ENCODE measurements around the gene FRMD4A.
"Not testable (repeated sequence)": the region's sequence is repeated elsewhere in the genome, so short reads cannot be mapped to it uniquely, and the experiment has no call there.

Gene FRMD4A

DNA sequence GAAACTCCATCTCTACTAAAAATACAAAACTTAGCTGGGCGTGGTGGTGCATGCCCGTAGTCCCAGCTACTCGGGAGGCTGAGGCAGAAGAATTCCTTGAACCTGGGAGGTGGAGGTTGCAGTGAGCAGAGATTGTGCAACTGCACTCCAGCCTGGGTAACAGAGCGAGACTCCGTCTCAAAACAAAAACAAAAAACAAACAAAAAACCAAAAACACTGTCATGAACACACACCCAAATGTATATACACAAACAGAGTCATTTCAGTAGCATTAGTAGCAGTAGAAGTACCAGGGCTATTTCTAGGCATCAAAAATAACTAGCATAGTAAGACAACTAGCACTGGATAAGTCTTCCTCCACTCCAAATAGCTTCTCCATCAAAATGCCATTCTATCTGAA, 263.1 kb downstream of the FRMD4A start:
- not testable (repeated sequence) for H3K27me3 ChIP-seq (ENCODE audit: low read depth, low read length); H3K27ac ChIP-seq (ENCODE audit: low read length); H3K4me1 ChIP-seq (ENCODE audit: control insufficient read depth in 1 of 2, insufficient read depth in 2 of 2, low read length in 2 of 2); H3K9me3 ChIP-seq (ENCODE audit: control insufficient read depth in 1 of 2, low read length in 2 of 2); H3K36me3 ChIP-seq (ENCODE audit: control insufficient read depth in 1 of 2, insufficient read depth in 2 of 2, low read length in 2 of 2); H3K4me3 ChIP-seq (ENCODE audit: low read depth in 1 of 2, low read length in 2 of 2)

DNA sequence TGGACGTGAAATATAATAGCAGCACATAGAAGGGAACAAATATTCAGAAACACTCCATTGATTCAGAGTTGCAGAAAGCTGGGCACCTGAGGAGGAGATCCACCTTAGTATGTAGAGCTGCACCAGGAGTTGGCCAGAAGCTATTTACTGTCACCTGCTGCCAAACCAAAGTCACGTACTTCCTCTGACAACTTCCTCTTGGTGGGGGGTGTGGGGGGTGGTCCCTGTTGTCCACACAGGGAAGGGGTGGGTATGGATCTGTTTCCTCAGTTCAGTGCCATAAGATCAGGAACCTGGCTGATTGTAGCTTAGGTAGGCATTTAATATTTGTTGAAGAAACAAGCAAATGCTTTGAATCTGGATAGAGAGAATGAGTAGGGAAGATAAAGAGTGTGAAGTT, 264.6 kb downstream of the FRMD4A start:
- no peaks in the 10 kb centered on the region for H3K4me1 ChIP-seq (ENCODE audit: control insufficient read depth in 1 of 2, insufficient read depth in 2 of 2, low read length in 2 of 2)
- H3K4me3 ChIP-seq (ENCODE audit: low read depth in 1 of 2, low read length in 2 of 2): no peak overlapping the region
- no peaks in the 10 kb centered on the region for H3K9me3 ChIP-seq (ENCODE audit: control insufficient read depth in 1 of 2, low read length in 2 of 2)
- H3K27me3 ChIP-seq (ENCODE audit: low read depth, low read length): no peaks in the 10 kb centered on the region
- no peak overlapping the region for H3K27ac ChIP-seq (ENCODE audit: low read length)
- H3K36me3 ChIP-seq (ENCODE audit: control insufficient read depth in 1 of 2, insufficient read depth in 2 of 2, low read length in 2 of 2): no peaks in the 10 kb centered on the region

DNA sequence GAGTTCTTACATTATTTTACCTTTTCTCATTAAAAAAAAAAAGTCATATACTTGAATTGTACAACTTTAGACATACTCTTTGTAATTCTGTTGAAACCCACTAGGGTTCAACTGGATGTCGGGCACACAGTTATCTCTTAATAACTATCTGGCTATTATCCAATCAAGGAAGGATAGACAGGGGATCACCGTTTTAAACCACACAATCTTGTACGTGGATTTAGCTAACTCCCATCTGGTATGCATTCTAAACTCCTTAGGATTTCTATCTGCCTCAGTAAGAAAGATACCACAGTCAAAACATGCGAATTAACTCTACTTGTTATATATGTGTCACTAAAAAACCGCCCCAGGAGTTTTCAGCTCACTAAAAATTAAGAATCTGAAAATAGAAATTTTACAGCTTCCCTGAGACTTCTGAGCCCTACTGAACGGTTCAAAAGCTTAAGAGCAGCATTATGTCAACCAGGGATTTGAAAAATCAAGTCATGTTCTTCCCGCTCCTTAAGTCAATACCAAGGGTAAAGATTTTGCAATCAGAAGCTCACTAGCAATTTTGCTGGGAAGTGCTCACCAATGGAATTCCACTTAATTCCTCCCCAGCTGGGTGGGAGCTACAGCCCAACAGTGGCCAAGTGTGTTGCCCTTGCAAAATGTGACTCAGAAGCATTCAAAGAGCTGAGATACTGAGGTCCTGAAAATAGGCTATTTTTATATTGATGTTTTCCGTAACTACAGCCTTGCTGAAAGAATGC, 267.0 kb downstream of the FRMD4A start:
- Histone ChIP-seq H3K27ac (ENCODE audit: low read length) (no peak overlapping the region), H3K36me3 (ENCODE audit: control insufficient read depth in 1 of 2, insufficient read depth in 2 of 2, low read length in 2 of 2) (no peaks in the 10 kb centered on the region), H3K27me3 (ENCODE audit: low read depth, low read length) (no peaks in the 10 kb centered on the region), H3K4me3 (ENCODE audit: low read depth in 1 of 2, low read length in 2 of 2) (no peak overlapping the region), H3K9me3 (ENCODE audit: control insufficient read depth in 1 of 2, low read length in 2 of 2) (no peaks in the 10 kb centered on the region), H3K4me1 (ENCODE audit: control insufficient read depth in 1 of 2, insufficient read depth in 2 of 2, low read length in 2 of 2) (no peaks in the 10 kb centered on the region)

DNA sequence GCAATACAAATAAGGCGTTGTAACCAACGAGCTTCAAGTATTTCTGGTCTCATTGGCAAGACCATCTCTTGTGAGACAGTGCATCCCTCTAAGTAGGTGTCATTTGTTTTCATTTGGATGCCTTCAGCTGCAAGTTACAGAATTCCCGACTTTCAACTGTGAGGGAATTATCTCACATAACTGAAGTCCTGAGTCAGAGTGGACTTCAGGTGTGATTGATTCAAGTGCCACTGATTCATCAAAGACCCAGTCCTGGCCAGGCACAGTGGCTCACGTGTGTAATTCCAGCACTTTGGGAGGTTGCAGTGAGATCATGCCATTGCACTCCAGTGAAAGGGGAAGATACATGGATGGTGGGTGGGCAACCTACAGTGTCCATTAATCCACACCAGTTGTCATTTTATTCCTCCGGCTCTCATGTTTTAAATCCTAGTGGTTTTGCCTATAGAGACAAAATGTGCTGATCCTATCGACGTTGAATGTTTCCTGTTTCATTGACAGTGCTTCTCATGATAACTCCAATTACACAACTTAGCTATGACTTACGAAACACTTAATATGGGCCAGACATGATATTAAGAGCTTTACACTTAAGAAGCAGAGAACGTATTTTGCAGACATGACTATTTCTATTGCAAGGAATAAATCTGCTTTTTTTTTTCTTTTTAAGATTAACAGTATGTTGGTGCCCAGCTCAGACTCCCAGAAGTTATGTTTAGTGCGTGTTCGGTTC, 268.0 kb downstream of the FRMD4A start:
- H3K4me3 ChIP-seq (ENCODE audit: low read depth in 1 of 2, low read length in 2 of 2): no peak overlapping the region
- H3K9me3 ChIP-seq (ENCODE audit: control insufficient read depth in 1 of 2, low read length in 2 of 2): no peaks in the 10 kb centered on the region
- no peak overlapping the region for H3K27ac ChIP-seq (ENCODE audit: low read length)
- H3K36me3 ChIP-seq (ENCODE audit: control insufficient read depth in 1 of 2, insufficient read depth in 2 of 2, low read length in 2 of 2): no peaks in the 10 kb centered on the region
- H3K27me3 ChIP-seq (ENCODE audit: low read depth, low read length): no peaks in the 10 kb centered on the region
- no peaks in the 10 kb centered on the region for H3K4me1 ChIP-seq (ENCODE audit: control insufficient read depth in 1 of 2, insufficient read depth in 2 of 2, low read length in 2 of 2)

DNA sequence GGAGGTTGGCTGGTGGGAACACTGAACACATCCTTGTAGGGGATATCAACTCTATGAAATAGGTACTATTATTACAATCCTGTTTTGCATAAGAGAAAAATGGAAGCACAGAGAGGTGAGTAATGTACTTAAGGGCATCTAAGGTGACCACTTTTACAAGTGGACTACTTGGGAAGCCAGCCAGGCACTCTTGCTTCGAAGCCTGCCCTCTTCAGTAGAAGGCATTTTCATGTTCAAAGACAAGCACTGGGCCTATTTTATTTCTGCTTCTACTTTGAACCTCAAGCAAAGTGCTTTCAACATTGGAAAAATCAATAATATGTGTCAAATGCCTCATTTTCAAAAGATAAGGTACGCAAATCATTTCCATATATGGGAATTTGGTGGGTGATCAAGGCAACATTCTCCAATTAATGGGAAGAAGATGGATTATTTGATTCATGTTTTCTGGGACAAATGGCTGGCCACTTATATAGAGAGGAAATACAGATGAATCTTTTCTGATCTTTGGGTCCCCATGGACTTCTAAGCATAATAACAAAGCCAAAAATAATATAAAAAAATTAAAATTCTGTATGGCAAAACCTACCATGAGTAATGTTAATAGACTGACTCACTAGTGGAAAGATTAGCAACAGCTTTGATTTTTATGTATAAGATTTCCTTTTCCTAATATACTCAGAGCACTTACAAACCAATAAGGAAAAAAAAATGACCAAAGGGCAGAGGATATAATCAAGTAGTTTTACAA, 270.2 kb downstream of the FRMD4A start:
- no peaks in the 10 kb centered on the region for H3K36me3 ChIP-seq (ENCODE audit: control insufficient read depth in 1 of 2, insufficient read depth in 2 of 2, low read length in 2 of 2)
- H3K9me3 ChIP-seq (ENCODE audit: control insufficient read depth in 1 of 2, low read length in 2 of 2): no peaks in the 10 kb centered on the region
- no peak overlapping the region for H3K4me3 ChIP-seq (ENCODE audit: low read depth in 1 of 2, low read length in 2 of 2)
- H3K27me3 ChIP-seq (ENCODE audit: low read depth, low read length): no peaks in the 10 kb centered on the region
- H3K27ac ChIP-seq (ENCODE audit: low read length): no peak overlapping the region
- peaks cover 7% of the 10 kb centered on the region in 2 donors for H3K4me1 ChIP-seq (ENCODE audit: control insufficient read depth in 1 of 2, insufficient read depth in 2 of 2, low read length in 2 of 2)

DNA sequence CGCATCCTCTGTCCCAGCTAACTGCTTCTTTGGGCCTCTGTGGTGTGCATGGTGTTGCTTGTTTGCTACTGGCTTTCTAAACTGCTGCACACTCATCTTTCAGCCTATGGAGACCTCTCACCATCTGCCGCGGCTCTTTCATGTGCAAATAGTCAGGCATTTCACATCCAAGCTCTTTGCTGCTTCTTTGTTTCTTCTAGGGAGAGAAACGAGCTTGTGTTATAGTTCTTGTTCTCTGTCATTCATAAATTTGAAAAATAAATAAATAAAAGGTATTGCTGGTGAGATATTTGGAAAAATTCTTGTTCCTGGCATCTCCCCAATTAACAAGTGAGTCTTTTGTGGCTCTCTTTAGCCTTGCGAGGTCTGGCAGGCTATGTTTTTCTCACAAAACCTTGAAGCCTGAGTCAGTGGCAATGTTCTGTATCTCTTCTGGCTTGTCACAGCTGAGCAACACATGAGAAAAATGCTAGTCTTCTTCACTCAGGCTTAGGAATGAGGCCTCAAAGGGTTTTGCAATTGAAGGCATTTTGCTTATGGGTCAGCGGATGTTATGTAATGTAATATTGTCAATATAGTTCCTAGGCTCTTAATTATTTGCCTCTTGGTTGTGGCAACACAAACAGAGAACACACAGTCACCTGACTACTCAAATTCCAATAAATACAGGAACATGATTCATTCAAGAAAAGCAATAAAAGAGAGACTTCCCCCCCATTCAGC, 274.0 kb downstream of the FRMD4A start:
- Histone ChIP-seq H3K27ac (ENCODE audit: low read length) (peak overlapping the region; percentile 47), H3K9me3 (ENCODE audit: control insufficient read depth in 1 of 2, low read length in 2 of 2) (no peaks in the 10 kb centered on the region), H3K27me3 (ENCODE audit: low read depth, low read length) (no peaks in the 10 kb centered on the region), H3K4me1 (ENCODE audit: control insufficient read depth in 1 of 2, insufficient read depth in 2 of 2, low read length in 2 of 2) (peaks cover 7% of the 10 kb centered on the region in 2 donors), H3K4me3 (ENCODE audit: low read depth in 1 of 2, low read length in 2 of 2) (no peak overlapping the region), H3K36me3 (ENCODE audit: control insufficient read depth in 1 of 2, insufficient read depth in 2 of 2, low read length in 2 of 2) (no peaks in the 10 kb centered on the region)

DNA sequence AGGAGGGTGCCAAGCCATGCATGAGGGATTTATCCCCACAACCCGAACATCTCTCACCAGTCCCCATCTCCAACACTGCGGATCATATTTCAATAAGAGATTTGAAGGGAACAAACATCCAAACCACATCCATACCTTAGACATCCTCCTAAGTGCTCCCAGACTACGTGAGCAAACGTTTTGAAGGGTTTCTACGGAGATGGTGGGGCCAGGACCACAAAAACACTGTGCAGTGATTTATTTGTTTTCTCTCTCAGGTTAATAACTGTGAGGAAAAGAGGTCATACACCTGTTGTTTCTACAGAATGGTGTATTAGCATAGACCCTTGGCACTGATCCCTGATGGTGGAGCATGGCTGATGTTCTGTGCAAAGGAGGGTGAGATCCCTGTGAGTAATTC, 277.8 kb downstream of the FRMD4A start:
- no peaks in the 10 kb centered on the region for H3K36me3 ChIP-seq (ENCODE audit: control insufficient read depth in 1 of 2, insufficient read depth in 2 of 2, low read length in 2 of 2)
- H3K9me3 ChIP-seq (ENCODE audit: control insufficient read depth in 1 of 2, low read length in 2 of 2): no peaks in the 10 kb centered on the region
- H3K4me3 ChIP-seq (ENCODE audit: low read depth in 1 of 2, low read length in 2 of 2): no peak overlapping the region
- no peaks in the 10 kb centered on the region for H3K27me3 ChIP-seq (ENCODE audit: low read depth, low read length)
- H3K27ac ChIP-seq (ENCODE audit: low read length): no peak overlapping the region
- peaks cover 7% of the 10 kb centered on the region in 2 donors for H3K4me1 ChIP-seq (ENCODE audit: control insufficient read depth in 1 of 2, insufficient read depth in 2 of 2, low read length in 2 of 2)

DNA sequence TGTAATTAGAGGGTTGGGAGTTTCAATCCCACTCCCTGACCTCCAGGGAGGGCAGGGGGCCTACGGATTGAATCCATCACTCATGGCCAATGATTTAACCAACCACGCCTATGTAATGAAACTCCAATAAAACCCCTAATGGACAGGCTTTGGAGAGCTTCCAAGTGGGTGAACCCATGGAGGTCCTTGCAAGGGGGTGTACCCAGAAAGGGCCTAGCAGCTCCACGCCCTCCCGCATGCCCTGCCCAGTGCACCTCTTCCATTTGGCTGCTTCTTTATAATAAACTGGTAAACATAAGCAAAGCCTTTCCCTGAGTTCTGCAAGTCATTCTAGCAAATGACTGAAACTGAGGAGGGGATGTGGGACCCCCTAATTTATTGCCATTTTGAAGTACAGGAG, 280.1 kb downstream of the FRMD4A start:
- Histone ChIP-seq H3K9me3 (ENCODE audit: control insufficient read depth in 1 of 2, low read length in 2 of 2) (no peaks in the 10 kb centered on the region), H3K27me3 (ENCODE audit: low read depth, low read length) (no peaks in the 10 kb centered on the region), H3K4me3 (ENCODE audit: low read depth in 1 of 2, low read length in 2 of 2) (no peak overlapping the region), H3K4me1 (ENCODE audit: control insufficient read depth in 1 of 2, insufficient read depth in 2 of 2, low read length in 2 of 2) (no peaks in the 10 kb centered on the region), H3K36me3 (ENCODE audit: control insufficient read depth in 1 of 2, insufficient read depth in 2 of 2, low read length in 2 of 2) (no peaks in the 10 kb centered on the region), H3K27ac (ENCODE audit: low read length) (no peak overlapping the region)

DNA sequence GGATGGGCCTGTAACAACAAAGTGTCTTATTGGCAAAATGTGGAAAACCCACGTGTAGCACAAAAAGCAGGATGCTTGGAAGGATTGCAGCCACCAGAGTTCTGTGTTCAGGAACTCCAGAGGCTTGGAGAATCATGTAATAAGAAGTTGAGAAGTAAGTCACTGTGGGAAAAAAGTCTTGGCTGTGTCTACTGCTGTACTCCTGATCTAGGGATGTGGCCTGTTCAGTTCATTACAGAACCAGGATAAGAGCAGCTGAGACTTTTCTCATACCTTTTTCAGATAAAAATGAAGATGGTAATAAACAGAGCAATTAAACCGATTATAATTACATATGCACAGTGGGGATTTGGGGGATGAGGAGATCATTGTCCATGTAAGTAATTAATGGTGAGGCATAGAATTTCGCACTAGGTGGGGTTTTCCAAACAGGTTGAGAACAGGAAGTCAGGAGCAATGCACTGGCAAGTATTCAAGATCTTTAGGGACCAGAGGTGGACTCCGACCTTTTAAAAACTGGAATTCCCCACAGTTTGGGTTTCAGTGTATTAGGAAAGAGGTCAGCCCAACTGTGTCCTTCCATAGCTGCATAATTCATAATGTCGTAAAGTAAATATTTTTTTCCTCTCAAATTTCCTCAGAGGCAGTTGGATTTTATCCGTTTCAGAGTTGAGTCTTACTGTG, 281.7 kb downstream of the FRMD4A start:
- Histone ChIP-seq H3K27ac (ENCODE audit: low read length) (no peak overlapping the region), H3K4me1 (ENCODE audit: control insufficient read depth in 1 of 2, insufficient read depth in 2 of 2, low read length in 2 of 2) (no peaks in the 10 kb centered on the region), H3K36me3 (ENCODE audit: control insufficient read depth in 1 of 2, insufficient read depth in 2 of 2, low read length in 2 of 2) (no peaks in the 10 kb centered on the region)

DNA sequence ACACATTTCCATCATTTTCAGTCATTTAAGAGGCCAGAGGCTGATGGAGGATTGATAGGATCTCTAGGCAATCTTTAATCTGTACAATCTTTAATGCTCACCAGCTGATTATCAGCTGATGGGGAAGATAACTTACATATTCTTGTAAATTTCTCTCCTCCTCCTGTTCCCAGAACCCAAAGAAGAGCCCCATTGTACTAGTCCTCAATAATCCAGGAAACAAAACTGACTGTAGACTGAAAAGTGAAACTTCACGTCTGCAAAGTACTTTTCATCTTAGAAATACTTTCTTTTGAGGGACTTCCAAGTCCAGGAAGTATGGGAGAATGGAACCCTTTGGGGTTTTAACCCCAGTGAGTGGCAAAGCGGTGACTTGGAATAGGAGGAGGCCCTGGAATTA, 283.3 kb downstream of the FRMD4A start:
- no peaks in the 10 kb centered on the region for H3K36me3 ChIP-seq (ENCODE audit: control insufficient read depth in 1 of 2, insufficient read depth in 2 of 2, low read length in 2 of 2)
- no peak overlapping the region for H3K4me3 ChIP-seq (ENCODE audit: low read depth in 1 of 2, low read length in 2 of 2)
- H3K4me1 ChIP-seq (ENCODE audit: control insufficient read depth in 1 of 2, insufficient read depth in 2 of 2, low read length in 2 of 2): no peaks in the 10 kb centered on the region
- H3K27ac ChIP-seq (ENCODE audit: low read length): no peak overlapping the region
- H3K9me3 ChIP-seq (ENCODE audit: control insufficient read depth in 1 of 2, low read length in 2 of 2): no peaks in the 10 kb centered on the region
- no peaks in the 10 kb centered on the region for H3K27me3 ChIP-seq (ENCODE audit: low read depth, low read length)

More for the DNA sequence above, 281.7 kb downstream of the FRMD4A start:
- no peak overlapping the region for H3K4me3 ChIP-seq (ENCODE audit: low read depth in 1 of 2, low read length in 2 of 2)
- H3K27me3 ChIP-seq (ENCODE audit: low read depth, low read length): no peaks in the 10 kb centered on the region
- H3K9me3 ChIP-seq (ENCODE audit: control insufficient read depth in 1 of 2, low read length in 2 of 2): no peaks in the 10 kb centered on the region
